H4 (cell line): ENCODE data around the gene TACC2. TPM values are rescaled to one million over a fixed set of nuclear protein-coding genes. Genes with fewer than 3 reads are reported as not detected.
"Not testable (repeated sequence)": the region's sequence is repeated elsewhere in the genome, so short reads cannot be mapped to it uniquely, and the experiment has no call there.

Experiments
- DNase-seq: peaks from one replicate; pipeline ENCODE4 v3.0.0-alpha.2; 2015; ENCODE audit warnings: low spot score
- total RNA-seq: library from RNA; depleted of rRNA; stranded (reverse); fragments of >200 nt; shearing (Covaris generic); gene quantifications from 2 replicates; pipeline ENCODE4 v1.2.3, GENCODE V29; 2014

Gene TACC2
- total RNA-seq, 1 experiment from 2014 or later, result 1.8 TPM

DNA sequence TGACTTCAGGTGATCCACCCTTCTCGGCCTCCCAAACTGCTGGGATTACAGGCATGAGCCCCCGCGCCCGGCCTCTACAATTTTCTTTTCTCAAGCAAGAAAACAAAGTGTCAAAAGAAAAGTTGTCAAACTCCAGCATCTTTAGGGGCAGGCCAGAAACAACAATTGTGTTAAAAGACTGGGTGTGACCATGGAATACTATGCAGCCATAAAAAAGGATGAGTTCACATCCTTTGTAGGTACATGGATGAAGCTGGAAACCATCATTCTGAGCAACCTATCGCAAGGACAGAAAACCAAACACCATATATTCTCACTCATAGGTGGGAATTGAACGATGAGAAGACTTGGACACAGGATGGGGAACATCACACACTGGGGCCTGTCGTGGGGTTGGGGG, 34.3 kb downstream of the TACC2 start:
- not testable (repeated sequence) for DNase-seq

DNA sequence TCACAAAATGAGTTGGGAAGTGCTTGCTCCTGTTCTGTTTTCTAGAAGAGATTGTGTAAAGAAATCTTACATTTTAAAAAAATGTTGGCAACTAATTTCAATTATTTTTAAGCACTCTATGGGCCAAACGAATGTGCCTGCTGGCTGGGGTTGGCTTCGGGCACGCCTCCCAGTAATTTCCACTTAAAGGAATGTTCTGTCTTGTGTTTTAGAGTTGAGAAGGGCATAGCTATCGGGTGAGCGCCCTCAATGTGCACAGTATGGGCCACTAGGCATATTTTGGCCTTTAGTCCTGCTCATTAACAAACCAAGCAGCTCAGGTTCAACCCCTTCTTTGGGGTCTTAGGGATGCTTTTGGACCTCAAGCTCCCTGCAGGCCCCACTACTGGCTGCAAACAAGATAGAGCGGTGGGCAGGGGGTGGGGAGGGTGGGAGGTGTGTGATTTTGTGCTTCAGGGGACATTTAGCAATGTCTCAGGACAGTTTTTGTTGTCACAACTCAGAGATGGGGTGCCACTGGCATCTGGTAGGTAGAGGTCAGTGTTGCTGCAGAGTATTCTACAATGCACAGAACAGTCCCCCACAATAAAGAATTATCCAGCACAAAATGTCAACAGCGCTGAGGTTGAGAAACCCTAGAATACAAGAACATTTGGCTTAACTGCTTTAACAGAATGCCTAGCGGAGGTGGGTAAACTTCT, 40.7 kb downstream of the TACC2 start:
- no peak for DNase-seq

DNA sequence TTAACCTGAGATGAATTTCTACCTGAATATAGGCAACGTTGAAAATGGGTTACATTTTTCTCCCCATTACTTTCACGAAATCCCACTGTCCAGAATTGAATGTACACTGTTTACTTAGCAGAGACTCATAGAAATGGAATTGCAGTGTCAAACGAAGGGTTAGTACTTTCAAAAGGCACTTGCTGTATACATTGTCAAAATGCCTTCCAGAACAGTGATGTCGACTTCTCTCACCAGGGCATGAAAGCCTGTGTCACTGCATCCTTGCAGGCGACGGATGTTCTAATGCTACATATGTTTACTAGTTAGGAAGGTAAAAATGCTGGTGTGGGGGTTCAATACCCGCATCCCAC, 41.2 kb downstream of the TACC2 start:
- DNase-seq, result no peak

DNA sequence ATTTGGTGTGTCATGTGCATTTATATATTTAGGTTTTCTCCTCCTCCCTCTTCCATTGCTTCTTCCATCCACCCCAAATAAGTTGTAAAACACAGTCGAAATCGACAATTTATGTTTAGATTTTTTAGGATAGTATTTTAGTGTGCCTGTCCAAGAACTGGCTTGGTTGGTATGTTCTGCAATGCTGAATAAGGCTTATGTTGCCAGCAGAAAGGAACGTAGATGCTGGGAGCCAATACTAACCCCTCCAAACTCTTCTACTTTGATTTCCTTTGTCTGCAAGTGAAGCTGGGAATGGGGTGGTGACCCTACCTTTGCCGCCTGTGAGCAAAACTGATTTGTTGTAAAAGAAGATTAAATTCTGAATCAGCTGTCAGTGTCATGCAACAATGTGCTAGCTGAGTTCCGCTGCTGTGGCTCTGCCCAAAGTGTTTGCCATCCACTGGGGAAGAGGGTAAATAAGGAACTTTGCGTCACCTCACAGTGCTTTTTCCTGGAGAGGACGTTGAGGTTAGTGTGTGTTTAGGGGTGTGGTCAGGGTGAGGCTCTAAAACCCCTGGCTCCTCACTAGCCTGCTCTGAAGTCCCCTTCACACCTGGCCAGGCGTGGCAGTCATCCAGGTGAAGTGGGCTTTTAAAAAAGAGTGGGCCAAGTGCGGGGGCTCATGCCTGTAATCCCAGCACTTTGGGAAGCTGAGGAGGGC, 44.4 kb downstream of the TACC2 start:
- DNase-seq, result no peak

DNA sequence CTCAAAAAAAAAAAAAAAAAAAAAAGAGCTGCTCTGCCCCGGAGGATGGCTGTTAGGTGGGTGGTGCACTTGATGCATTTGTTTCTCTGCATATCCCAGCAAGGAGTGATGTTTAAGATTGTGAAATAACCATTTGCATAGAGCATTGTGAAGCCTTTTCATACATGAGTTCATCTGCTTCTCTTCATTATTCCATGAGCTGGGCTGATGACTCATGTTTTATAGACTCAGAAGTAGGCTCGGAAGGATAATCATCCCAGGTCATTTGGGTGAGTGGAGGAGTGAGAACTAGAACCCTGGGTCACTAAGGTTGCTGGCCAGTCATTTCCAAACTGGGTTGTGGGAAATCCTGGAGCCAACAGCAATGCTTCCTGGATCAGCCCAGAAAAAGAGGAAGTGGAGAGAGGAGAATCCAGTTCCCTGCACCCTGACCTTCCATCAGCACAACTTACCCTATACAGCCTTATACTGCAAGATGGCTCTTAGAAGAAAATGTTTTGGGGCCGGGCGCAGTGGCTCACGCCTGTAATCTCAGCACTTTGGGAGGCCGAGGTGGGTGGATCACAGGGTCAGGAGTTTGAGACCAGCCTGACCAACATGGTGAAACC, 45.3 kb downstream of the TACC2 start:
- DNase-seq, result peak; percentile 33

DNA sequence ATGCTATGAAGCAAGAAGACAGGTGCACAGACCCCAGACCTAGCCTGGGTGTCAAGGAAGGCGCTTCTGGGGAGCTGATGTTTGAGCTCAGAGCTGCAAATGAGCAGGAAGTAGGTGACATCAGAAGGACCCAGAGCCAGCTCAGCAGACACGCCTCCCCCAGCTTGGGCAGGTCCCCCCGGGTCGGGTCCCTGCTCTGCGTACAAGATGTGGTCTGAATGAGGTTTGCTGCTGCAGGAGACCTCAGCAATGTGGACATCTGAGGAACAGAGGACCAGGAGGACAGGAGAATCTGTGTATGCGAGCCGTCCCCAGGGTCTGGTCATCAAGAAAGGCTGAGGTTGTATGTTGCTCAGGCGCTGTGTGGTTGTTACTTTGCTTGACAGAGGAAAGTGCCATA, 51.8 kb downstream of the TACC2 start:
- no peak for DNase-seq

DNA sequence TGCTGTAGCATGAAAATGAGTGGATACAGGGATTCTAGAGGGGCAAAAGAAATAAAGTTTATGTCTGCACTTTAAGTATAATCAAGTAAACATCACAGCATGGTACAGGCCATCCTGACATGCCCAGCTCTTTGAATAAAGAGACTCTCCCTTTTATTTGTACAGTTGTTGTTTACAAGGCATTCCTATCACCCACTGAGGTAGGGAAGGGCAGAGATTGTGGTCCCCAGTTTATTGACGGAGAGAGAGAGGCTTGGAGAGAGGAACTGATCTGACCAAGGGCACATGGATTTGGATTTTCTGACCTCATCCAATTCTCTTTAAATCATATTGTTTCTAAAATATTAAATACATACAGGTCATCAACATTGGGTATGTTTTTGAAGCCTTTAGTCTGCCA, 53.9 kb downstream of the TACC2 start:
- no peak for DNase-seq

DNA sequence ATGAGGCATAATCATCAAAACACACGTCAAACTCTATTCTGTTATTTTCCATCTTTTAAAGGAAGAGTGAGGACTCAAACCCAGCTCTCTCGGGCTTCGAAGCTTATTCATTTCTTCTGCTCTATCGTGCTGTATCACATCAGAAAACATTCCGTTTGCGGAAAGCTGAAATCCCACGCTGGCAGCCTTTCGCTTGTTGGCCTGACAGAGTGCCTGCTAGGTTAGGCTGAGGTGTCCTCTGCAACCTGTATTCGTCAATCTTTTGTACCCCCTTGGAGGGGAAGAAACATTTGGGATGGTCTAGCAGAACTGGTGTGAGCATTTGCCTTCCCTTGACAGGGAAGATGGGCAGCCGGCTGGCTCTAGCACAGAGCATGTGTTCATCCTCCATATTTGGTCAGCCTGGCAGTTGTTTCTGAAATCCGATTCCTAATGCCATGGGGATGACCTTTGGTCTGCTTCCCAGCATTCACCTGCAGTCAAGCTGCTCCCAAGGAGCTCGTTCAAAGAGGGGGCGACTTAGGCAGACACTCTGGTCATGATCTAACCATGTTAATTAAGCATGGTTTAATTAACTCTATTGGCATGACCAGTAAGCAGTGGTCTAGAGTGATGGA, 55.2 kb downstream of the TACC2 start:
- peak; percentile 34 for DNase-seq

DNA sequence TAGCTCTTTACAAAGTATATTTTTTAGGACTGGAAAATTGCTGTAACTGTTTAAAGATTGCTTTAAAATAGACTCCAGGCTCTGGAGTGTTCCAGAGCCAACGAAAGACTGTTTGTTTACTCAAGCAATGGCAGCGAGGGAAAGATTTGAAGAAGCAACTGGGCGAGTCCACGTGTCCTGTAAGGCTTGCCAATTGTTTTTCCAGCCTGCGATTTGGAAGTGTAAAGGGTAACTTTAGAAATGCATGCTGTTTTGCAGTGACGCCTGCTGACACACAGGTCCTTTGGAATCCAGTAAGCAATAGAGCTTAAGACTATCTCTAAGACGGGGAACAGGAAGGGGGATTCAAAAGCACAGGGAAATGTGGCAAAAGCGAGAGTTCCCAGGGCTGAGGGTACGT, 55.8 kb downstream of the TACC2 start:
- DNase-seq, result no peak

DNA sequence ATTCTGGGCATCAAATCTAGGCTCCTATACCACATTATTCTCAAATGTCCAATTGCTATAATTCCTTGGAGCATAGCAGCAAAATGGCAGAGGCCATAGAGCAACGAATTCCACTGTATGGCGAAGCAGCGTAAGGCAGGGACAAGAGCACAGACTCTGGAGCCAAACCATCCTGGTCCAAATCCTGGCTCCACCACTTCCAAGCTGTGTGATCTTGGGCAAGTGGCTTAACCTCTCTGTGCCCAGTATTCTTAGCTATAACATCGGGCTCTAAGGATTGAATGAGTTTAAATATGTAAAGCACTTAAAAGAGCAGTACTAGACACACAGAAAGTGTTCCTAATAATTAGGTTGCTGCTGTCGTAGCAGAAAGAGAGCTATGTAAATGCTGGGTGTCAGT, 56.2 kb downstream of the TACC2 start:
- no peak for DNase-seq

DNA sequence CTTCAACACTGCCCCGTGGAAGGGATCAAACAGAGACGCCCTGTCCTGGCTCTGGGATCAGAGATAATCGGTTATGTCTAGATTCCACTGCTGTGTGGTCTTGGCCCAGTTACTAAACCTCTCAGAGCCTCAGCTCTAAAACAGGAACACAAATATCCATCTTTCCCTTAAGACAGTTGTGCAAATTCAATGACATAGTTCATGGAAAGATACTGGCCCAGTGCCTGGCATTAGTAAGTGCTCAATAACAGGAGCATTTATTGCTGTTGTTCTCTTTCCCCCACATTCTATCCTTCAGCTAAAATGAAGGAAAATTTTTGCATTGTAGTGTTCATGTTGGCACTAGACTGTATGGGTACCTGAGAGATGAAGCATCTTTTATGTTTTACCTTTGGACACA, 58.6 kb downstream of the TACC2 start:
- DNase-seq, result no peak

DNA sequence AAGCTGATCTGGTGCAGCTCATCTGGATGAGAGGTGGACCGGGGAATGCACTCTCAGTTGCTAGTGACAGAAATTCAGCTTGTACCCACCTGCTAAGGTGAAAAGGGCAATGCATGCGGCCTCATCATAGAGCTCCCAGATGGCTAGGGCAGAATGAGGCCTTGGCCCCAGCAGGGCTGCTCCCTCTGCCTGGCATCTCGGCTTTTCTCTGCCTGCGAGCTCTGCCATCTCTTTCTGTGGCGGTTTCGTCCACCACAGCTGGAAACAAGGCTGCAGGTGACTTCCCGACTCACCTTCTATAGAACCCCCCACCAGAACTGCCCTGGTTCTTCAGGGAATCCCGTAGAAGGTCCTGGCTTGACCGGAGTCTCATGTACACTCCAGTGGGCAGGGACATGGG, 60.1 kb downstream of the TACC2 start:
- no peak for DNase-seq

DNA sequence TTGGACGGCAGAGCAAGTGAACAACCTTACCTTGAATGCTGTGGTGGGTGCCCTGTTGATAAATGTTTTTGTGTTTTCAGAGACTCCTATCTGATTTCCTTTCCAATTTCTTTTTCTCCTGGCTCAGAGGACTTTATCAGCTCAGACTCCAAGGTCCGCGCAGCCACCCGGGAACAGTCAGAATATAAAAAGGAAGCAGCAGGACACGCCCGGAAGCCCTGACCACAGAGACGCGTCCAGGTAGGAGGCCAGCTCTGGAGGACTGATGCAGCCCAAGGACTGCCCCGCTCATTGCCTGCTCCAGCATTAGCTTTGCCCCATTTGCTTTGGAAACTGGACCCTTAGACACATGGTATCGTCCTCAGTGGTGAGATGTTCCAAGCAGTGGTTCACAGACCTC, 61.3 kb downstream of the TACC2 start:
- no peak for DNase-seq

DNA sequence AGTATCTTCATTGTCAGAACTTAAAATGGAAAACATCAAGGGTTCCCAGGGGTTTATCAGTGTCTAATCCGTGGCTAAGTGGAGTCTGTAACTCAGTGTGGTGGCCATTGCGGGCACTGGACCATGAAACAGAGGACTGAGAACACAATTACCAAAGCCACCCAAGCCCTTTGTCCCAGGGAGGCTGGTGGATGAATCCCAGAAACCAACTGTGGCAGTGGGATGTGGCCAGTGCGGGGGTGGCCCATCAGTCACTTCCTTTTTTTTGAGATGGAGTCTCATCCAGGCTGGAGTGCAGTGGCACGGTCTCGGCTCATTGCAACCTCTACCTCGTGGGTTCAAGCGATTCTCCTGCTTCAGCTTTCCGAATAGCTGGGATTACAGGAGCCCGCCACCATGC, 61.8 kb downstream of the TACC2 start:
- no peak for DNase-seq

DNA sequence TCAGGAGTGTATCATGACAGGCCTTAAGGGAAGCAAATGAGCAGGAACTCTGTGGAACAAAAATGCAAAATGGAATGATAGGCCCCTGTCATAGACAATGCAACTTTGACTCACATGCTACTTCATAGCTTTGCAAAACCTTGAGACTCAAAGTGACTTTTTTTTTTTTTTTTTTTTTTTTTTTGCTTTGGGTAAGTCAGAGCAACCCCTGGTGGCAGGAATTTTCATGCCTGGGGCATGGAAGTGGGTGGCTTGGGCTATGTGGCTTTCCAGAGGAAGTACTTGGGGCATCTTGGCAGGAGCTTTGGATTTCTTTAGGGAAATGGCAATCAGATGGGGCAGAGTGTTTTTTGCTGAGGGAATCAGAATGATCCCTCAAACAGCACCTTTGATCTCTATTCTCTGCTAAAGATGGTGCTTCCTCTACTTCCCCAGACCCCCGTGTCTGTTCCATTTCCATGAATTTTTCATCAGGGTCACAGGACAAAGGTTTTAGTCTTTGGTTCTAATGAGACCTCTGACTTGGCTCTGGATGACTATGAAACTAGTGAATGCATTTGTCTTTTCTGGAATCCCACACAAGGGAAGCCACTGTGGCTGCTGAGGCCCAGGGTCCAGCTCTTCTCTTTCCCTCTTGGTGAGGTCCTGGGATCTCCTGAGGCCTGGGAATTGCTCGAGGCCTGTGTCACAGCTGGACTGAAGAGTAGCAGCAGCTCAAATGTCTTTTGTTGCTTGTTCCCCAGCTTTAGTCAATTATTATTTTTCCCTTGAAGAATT, 62.8 kb downstream of the TACC2 start:
- peak; percentile 87 for DNase-seq

DNA sequence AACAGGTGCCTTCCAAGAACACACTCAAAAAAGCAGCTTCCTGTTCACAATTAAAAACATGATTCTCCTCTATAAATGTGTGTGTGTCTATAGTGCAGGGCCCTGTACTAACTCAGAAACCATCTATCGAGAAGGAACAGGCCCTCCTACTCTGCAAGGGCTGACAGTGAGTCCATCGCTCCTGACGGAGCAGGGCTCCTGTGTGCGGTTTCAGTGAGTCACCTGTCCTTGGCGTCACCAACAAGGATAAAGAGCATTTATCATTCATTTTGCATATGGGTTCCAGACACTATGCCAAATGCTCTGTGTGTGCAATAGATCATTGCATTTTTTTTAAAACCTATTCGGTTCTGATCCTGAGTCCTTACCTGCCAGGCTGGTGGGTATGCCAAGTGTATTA, 63.7 kb downstream of the TACC2 start:
- peak; percentile 20 for DNase-seq

DNA sequence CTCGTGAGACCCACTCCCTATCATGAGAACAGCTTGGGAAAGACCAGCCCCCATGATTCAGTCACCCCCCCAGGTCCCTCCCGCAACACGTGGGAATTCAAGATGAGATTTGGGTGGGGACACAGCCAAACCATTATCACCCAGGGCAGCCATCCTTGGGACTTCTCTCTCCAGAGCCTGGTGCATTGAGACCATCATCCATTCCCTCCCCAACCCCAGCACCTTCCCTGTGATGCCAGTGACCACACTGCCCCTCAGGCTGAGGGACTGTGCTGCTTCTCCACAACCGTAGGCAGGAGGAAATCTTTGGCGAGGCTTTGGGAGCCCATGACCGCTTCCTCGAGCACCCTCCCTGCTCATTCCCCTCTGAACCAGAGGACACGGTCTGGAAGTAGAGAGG, 64.4 kb downstream of the TACC2 start:
- no peak for DNase-seq

DNA sequence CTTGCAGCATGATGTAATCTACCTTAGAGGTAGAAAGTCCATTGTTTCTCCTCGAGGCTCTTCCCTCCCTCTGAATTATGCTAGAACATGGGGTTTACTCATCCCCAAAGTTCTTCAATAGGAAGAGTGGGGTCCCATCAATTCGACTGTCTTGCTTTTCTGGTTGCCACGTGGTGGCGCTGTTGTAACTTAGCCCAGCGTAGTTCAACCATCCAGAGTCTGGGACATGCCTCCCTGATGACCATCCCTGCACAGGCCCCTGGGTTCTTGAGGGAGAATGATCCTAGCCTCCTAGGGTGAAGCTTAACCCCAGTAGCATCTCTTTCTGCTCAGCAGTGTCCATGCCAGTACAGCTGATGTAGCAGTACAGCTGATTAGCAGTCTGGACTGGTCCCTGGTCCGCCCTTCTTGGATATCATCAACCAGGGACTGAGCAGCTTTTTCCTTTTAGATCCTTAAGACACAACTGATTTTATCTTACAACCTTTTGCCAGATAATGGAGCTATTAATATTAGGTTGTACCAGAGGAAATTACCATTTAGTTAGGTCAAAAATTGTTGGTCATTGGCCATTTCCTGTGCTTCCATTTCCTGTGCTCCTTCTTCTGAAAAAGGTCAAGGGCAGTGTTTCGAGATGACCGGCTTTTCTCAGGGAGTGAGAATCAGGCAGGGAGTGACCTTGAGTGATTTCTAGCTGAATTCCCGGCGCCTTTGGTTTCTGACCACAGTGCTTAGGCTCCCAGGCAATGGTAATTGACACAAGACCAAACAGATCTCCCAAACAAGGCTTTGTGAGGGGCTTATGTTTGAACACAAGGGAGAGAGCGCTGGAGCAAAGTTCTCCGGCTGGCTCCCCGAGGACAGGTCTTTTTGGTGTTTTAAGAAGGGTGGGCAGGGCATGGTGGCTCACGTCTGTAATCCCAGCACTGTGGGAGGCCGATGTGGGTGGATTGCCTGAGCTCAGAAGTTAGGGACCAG, 65.4 kb downstream of the TACC2 start:
- DNase-seq, result no peak

DNA sequence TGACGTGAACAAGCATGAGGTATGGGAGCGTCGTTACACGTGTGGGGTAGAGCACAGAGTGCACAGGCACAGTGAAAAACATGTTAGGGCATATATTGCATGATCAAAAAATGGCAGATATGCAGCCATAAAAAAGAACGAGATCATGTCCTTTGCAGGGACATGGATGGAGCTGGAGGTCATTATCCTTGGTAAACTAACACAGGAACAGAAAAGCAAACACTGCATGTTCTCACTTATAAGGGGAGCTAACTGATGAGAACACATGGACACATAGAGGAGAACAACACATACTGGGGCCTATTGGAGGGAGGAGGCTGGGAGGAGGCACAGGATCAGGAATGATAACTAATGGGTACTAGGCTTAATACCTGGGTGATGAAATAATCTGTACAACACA, 66.3 kb downstream of the TACC2 start:
- DNase-seq, result no peak

DNA sequence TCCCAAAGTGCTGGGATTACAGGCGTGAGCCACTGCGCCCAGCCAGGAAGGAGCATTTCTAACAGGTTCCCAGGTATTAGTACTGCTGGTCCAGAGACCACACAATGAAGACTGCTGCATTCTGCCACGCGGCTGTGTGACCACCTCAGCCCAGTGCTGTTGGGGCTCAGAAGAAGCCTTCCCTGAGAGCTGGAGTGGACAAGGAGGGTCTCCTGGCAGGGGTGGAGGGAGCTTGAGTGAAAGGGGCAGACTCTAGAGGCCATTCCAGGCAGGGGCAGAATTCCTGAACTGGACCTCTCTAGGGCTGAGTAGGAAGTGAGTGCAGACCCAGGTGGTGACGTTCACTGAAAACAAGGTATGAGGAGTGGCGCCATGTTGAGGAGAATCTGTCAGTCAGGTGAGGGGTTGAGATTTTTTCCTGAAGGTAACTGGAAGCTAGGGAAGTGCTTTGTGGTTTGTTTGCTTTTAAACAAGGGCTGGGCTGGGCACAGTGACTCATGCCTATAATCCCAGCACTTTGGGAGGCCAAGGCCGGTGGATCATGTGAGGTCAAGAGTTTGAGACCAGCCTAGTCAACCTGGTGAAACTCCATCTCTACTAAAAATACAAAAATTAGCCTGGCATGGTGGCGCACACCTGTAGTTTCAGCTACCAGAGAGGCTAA, 67.6 kb downstream of the TACC2 start:
- peak; percentile 64 for DNase-seq
